ENCODE data around the gene GDI1. TPM values are rescaled to one million over a fixed set of nuclear protein-coding genes. Genes with fewer than 3 reads are reported as not detected.

GDI1 gene
- total and polyA plus RNA-seq, 4 donors, result 77.0 to 209 (median 127) TPM

GRCh38 chrX:154485150-154486051, 48.4 kb downstream of the GDI1 start:
- intact Hi-C loops (cut with DNase I), result no loop called here
- peak; percentile 47 to 77 for DNase-seq

GRCh38 chrX:154486052-154486395, 49.1 kb downstream of the GDI1 start:
- ATAC-seq (ENCODE audit: low FRiP score), result no peak
- no peaks in the 10 kb centered on the region for H3K4me1 ChIP-seq (ENCODE audit: control insufficient read depth in 1 of 2, insufficient read depth in 2 of 2, low read length in 2 of 2)
- peak; percentile 60 to 79 for DNase-seq
- H3K27ac ChIP-seq (ENCODE audit: low read depth in 1 of 2, low read length in 2 of 2), result peak overlapping the region in 1 of 2 donors; percentile 16
- H3K4me3 ChIP-seq (ENCODE audit: low read length in 2 of 2), result peak overlapping the region; percentile 17 to 60
- WGBS, 2 donors, result 1 to 37% methylated on average over 34 to 35 of the region's 35 CpGs
- intact Hi-C loops (cut with DNase I), result no loop called here
- H3K36me3 ChIP-seq (ENCODE audit: control insufficient read depth in 1 of 2, insufficient read depth in 2 of 2, low read length in 1 of 2), result no peaks in the 10 kb centered on the region
- H3K27me3 ChIP-seq (ENCODE audit: control insufficient read depth in 1 of 2, insufficient read depth in 2 of 2, low read length in 1 of 2), result peaks cover 0 to 1% of the 10 kb centered on the region in 2 donors
- H3K9me3 ChIP-seq (ENCODE audit: control insufficient read depth, low read length), result no peaks in the 10 kb centered on the region

More at GRCh38 chrX:154485150-154486051, 48.4 kb downstream of the GDI1 start:
- 35 to 51% methylated on average over 35 of the region's 35 CpGs for WGBS, 2 donors
- Histone ChIP-seq H3K9me3 (ENCODE audit: control insufficient read depth, low read length) (no peaks in the 10 kb centered on the region), H3K27ac (ENCODE audit: low read depth in 1 of 2, low read length in 2 of 2) (no peak overlapping the region), H3K4me3 (ENCODE audit: low read length in 2 of 2) (peak overlapping the region; percentile 17 to 60), H3K27me3 (ENCODE audit: control insufficient read depth in 1 of 2, insufficient read depth in 2 of 2, low read length in 1 of 2) (peaks cover 0 to under 1% of the 10 kb centered on the region in 2 donors), H3K4me1 (ENCODE audit: control insufficient read depth in 1 of 2, insufficient read depth in 2 of 2, low read length in 2 of 2) (no peaks in the 10 kb centered on the region), H3K36me3 (ENCODE audit: control insufficient read depth in 1 of 2, insufficient read depth in 2 of 2, low read length in 1 of 2) (no peaks in the 10 kb centered on the region)
- ATAC-seq (ENCODE audit: low FRiP score), result no peak

- Histone ChIP-seq H3K4me1 (ENCODE audit: control insufficient read depth in 1 of 2, insufficient read depth in 2 of 2, low read length in 2 of 2) (no peaks in the 10 kb centered on the region), H3K27ac (ENCODE audit: low read depth in 1 of 2, low read length in 2 of 2) (peak within 1 kb of the TSS in 1 of 2 donors; percentile 45), H3K27me3 (ENCODE audit: control insufficient read depth in 1 of 2, insufficient read depth in 2 of 2, low read length in 1 of 2) (peaks cover 0 to 1% of the 10 kb centered on the region in 2 donors), H3K36me3 (ENCODE audit: control insufficient read depth in 1 of 2, insufficient read depth in 2 of 2, low read length in 1 of 2) (no peaks in the 10 kb centered on the region), H3K4me3 (ENCODE audit: low read length in 2 of 2) (peak within 1 kb of the TSS; percentile 17 to 60), H3K9me3 (ENCODE audit: control insufficient read depth, low read length) (no peaks in the 10 kb centered on the region)
- peak; percentile 55 for ATAC-seq (ENCODE audit: low FRiP score)
- 1 to 43% methylated on average over 35 to 95 of the region's 95 CpGs for WGBS, 2 donors
- DNase-seq, result peak; percentile 69 to 89
- intact Hi-C loops (cut with DNase I), result no loop called here
These were observed 49.6 kb downstream of the GDI1 start, which contains the start of gene UBL4A for GRCh38 chrX:154486396-154487207. UBL4A (minus strand) TSS chrX:154486615; CDS start chrX:154486584, 31 bp downstream.

GRCh38 chrX:154487518-154488290, 50.8 kb downstream of the GDI1 start:
- WGBS, 2 donors, result 87 to 89% methylated on average over 28 of the region's 28 CpGs
- no peaks in the 10 kb centered on the region for H3K36me3 ChIP-seq (ENCODE audit: control insufficient read depth in 1 of 2, insufficient read depth in 2 of 2, low read length in 1 of 2)
- no peak overlapping the region for H3K4me3 ChIP-seq (ENCODE audit: low read length in 2 of 2)
- H3K4me1 ChIP-seq (ENCODE audit: control insufficient read depth in 1 of 2, insufficient read depth in 2 of 2, low read length in 2 of 2), result no peaks in the 10 kb centered on the region
- no peaks in the 10 kb centered on the region for H3K9me3 ChIP-seq (ENCODE audit: control insufficient read depth, low read length)
- DNase-seq (no peak), ATAC-seq (ENCODE audit: low FRiP score) (no peak)
- H3K27me3 ChIP-seq (ENCODE audit: control insufficient read depth in 1 of 2, insufficient read depth in 2 of 2, low read length in 1 of 2), result peaks cover 0 to 1% of the 10 kb centered on the region in 2 donors
- H3K27ac ChIP-seq (ENCODE audit: low read depth in 1 of 2, low read length in 2 of 2), result no peak overlapping the region
- intact Hi-C loops (cut with DNase I), result no loop called here

- no peak overlapping the region for H3K4me3 ChIP-seq (ENCODE audit: low read length in 2 of 2)
- no peaks in the 10 kb centered on the region for H3K9me3 ChIP-seq (ENCODE audit: control insufficient read depth, low read length)
- intact Hi-C loops (cut with DNase I), result no loop called here
- no peak for ATAC-seq (ENCODE audit: low FRiP score)
- 85 to 86% methylated on average over 20 of the region's 20 CpGs for WGBS, 2 donors
- no peaks in the 10 kb centered on the region for H3K36me3 ChIP-seq (ENCODE audit: control insufficient read depth in 1 of 2, insufficient read depth in 2 of 2, low read length in 1 of 2)
- DNase-seq, result no peak
- peaks cover 0 to 1% of the 10 kb centered on the region in 2 donors for H3K27me3 ChIP-seq (ENCODE audit: control insufficient read depth in 1 of 2, insufficient read depth in 2 of 2, low read length in 1 of 2)
- H3K4me1 ChIP-seq (ENCODE audit: control insufficient read depth in 1 of 2, insufficient read depth in 2 of 2, low read length in 2 of 2), result no peaks in the 10 kb centered on the region
- no peak overlapping the region for H3K27ac ChIP-seq (ENCODE audit: low read depth in 1 of 2, low read length in 2 of 2)
These were observed 51.6 kb downstream of the GDI1 start for GRCh38 chrX:154488336-154489075.

GRCh38 chrX:154489182-154489581, 52.2 kb downstream of the GDI1 start:
- Histone ChIP-seq H3K27me3 (ENCODE audit: control insufficient read depth in 1 of 2, insufficient read depth in 2 of 2, low read length in 1 of 2) (peaks cover 0 to 1% of the 10 kb centered on the region in 2 donors), H3K27ac (ENCODE audit: low read depth in 1 of 2, low read length in 2 of 2) (peak overlapping the region in 1 of 2 donors; percentile 14), H3K9me3 (ENCODE audit: control insufficient read depth, low read length) (no peaks in the 10 kb centered on the region), H3K36me3 (ENCODE audit: control insufficient read depth in 1 of 2, insufficient read depth in 2 of 2, low read length in 1 of 2) (no peaks in the 10 kb centered on the region), H3K4me1 (ENCODE audit: control insufficient read depth in 1 of 2, insufficient read depth in 2 of 2, low read length in 2 of 2) (no peaks in the 10 kb centered on the region), H3K4me3 (ENCODE audit: low read length in 2 of 2) (no peak overlapping the region)
- ATAC-seq (ENCODE audit: low FRiP score) (no peak), DNase-seq (no peak)
- 46 to 59% methylated on average over 4 of the region's 4 CpGs for WGBS, 2 donors
- intact Hi-C loops (cut with DNase I), result no loop called here

- Histone ChIP-seq H3K4me3 (ENCODE audit: low read length in 2 of 2) (peak overlapping the region; percentile 21 to 61), H3K9me3 (ENCODE audit: control insufficient read depth, low read length) (no peaks in the 10 kb centered on the region), H3K27ac (ENCODE audit: low read depth in 1 of 2, low read length in 2 of 2) (peak overlapping the region; percentile 51 to 82), H3K27me3 (ENCODE audit: control insufficient read depth in 1 of 2, insufficient read depth in 2 of 2, low read length in 1 of 2) (peaks cover 0 to 1% of the 10 kb centered on the region in 2 donors), H3K36me3 (ENCODE audit: control insufficient read depth in 1 of 2, insufficient read depth in 2 of 2, low read length in 1 of 2) (no peaks in the 10 kb centered on the region), H3K4me1 (ENCODE audit: control insufficient read depth in 1 of 2, insufficient read depth in 2 of 2, low read length in 2 of 2) (no peaks in the 10 kb centered on the region)
- DNase-seq, result peak in 1 of 2 donors; percentile 62
- peak; percentile 3 for ATAC-seq (ENCODE audit: low FRiP score)
- intact Hi-C loops (cut with DNase I), result loop anchor here in 1 of 2 donors (1.0 kb wide), 1 partner anchor 26 kb away; the partner anchor contains the start of gene FAM3A
- WGBS, 2 donors, result 0 to 21% methylated on average over 18 to 19 of the region's 19 CpGs
These were observed 53.1 kb downstream of the GDI1 start for GRCh38 chrX:154490021-154490413.

Measured in aorta (tissue), 5 donors.